KMS-11 (cell line): ENCODE measurements around the gene CAMSAP1.

ENCODE experiments used
- H2AFZ ChIP-seq: fragments of 200-600 bp; sonication (generic); 2 replicates; pipeline ENCODE4 v1.6.1; 2016; ENCODE audit warnings: antibody characterized with exemption, mixed run types, low read depth
- H3K27ac ChIP-seq: fragments of 200-600 bp; sonication (generic); 2 replicates; pipeline ENCODE4 v1.6.1; 2016; ENCODE audit warnings: mild to moderate bottlenecking, mixed run types
- H3K27me3 ChIP-seq: fragments of 200-600 bp; sonication (generic); 2 replicates; pipeline ENCODE4 v1.6.1; 2017; ENCODE audit warnings: mild to moderate bottlenecking, low read depth, mixed run types, moderate library complexity; ENCODE audit not compliant: insufficient read depth
- H3K36me3 ChIP-seq: fragments of 200-600 bp; sonication (generic); 2 replicates; pipeline ENCODE4 v1.6.1; 2017; ENCODE audit warnings: mild to moderate bottlenecking, mixed run types; ENCODE audit not compliant: insufficient read depth
- H3K4me1 ChIP-seq: fragments of 200-600 bp; sonication (generic); 2 replicates; pipeline ENCODE4 v1.6.1; 2016; ENCODE audit warnings: mild to moderate bottlenecking, low read depth, mixed run types; ENCODE audit not compliant: poor library complexity, severe bottlenecking
- H3K4me2 ChIP-seq: fragments of 200-600 bp; sonication (generic); 2 replicates; pipeline ENCODE4 v1.7.0; 2016; ENCODE audit warnings: mild to moderate bottlenecking, mixed run types
- H3K4me3 ChIP-seq: fragments of 200-600 bp; sonication (generic); IDR thresholded peaks from 2 replicates; pipeline ENCODE4 v1.6.1; 2017; ENCODE audit warnings: low read depth, low read length, mixed read lengths; ENCODE audit not compliant: insufficient read depth
- H3K79me2 ChIP-seq: fragments of 200-600 bp; sonication (generic); 2 replicates; pipeline ENCODE4 v1.6.1; 2016; ENCODE audit warnings: low read depth, mixed run types; ENCODE audit not compliant: insufficient read depth
- H3K9ac ChIP-seq: fragments of 200-600 bp; sonication (generic); 2 replicates; pipeline ENCODE4 v1.6.1; 2016; ENCODE audit warnings: mild to moderate bottlenecking, mixed run types
- H4K20me1 ChIP-seq: fragments of 200-600 bp; sonication (generic); 2 replicates; pipeline ENCODE4 v1.6.1; 2016; ENCODE audit warnings: mild to moderate bottlenecking, mixed run types; ENCODE audit not compliant: insufficient read depth
- CTCF ChIP-seq: fragments of 200-600 bp; sonication (generic); conservative IDR thresholded peaks from 2 replicates; pipeline ENCODE4 v1.6.1; 2017; ENCODE audit warnings: low read depth, mild to moderate bottlenecking, antibody characterized with exemption, low read length, moderate library complexity, mixed read lengths

Gene CAMSAP1

DNA sequence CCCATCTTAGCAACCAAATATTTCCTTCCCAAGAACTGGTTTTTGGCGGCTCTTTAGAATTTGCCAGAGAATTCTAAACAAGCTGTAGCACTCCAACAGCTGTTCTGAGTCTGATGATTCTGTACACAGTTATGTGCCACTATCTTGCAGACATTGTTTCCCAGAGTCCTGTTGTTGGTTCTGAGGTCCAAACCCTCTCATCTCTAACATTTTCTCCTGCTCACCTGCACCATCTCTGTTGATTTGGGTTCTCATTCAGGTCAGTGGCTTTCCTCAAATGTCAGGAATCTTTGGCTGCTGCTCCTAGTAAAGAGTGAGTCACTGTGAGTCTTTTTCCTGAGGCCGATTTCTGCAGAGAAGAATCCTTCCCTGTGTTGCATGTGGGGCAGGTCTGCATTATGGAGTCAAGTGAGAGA, 50.0 kb downstream of the CAMSAP1 start:
- Histone ChIP-seq H3K27ac (no peak overlapping the region), H3K4me3 (no peak overlapping the region), H2AFZ (no peak overlapping the region), H3K79me2 (no peaks in the 10 kb centered on the region), H3K27me3 (no peaks in the 10 kb centered on the region), H3K36me3 (no peaks in the 10 kb centered on the region), H3K4me2 (no peak overlapping the region), H4K20me1 (no peaks in the 10 kb centered on the region), H3K4me1 (no peaks in the 10 kb centered on the region), H3K9ac (no peak overlapping the region)
- no peak for TF ChIP-seq CTCF

- TF ChIP-seq CTCF: no peak
- Histone ChIP-seq H2AFZ (no peak overlapping the region), H3K27me3 (no peaks in the 10 kb centered on the region), H3K79me2 (no peaks in the 10 kb centered on the region), H3K4me1 (no peaks in the 10 kb centered on the region), H3K4me3 (no peak overlapping the region), H3K36me3 (no peaks in the 10 kb centered on the region), H3K27ac (no peak overlapping the region), H3K9ac (no peak overlapping the region), H4K20me1 (no peaks in the 10 kb centered on the region), H3K4me2 (no peak overlapping the region)
Measured at GRCh38 chr9:135851748-135852147, 55.6 kb downstream of the CAMSAP1 start.

DNA sequence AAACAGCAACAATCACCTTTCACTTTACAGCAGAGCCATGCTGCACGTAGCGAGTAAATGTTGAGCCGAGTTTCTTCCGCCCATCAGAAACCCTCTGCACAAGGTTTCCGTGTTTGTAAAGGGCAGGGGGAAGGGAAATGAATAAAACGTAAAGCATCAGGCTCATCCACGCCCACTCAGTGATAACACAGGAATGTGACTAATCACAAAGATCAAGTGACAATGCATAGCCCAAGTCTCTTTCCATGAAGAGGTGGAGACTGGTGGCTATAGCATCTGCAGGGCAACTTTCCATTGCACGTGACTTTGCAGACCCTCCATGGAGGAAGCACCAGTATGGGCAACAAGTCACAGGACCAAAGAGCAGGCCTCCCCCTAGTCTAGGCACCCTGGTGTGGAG, 56.6 kb downstream of the CAMSAP1 start:
- Histone ChIP-seq H3K4me1 (no peaks in the 10 kb centered on the region), H2AFZ (no peak overlapping the region), H3K36me3 (no peaks in the 10 kb centered on the region), H3K9ac (no peak overlapping the region), H3K27ac (no peak overlapping the region), H3K27me3 (no peaks in the 10 kb centered on the region), H3K4me3 (no peak overlapping the region), H3K4me2 (no peak overlapping the region), H3K79me2 (no peaks in the 10 kb centered on the region), H4K20me1 (no peaks in the 10 kb centered on the region)
- TF ChIP-seq CTCF: no peak

- no peaks in the 10 kb centered on the region for H3K79me2 ChIP-seq
Measured at GRCh38 chr9:135849181-135849580, 58.2 kb downstream of the CAMSAP1 start.

More at GRCh38 chr9:135849181-135849580, 58.2 kb downstream of the CAMSAP1 start:
- no peak overlapping the region for H3K4me2 ChIP-seq
- no peak for TF ChIP-seq CTCF
- no peaks in the 10 kb centered on the region for H3K27me3 ChIP-seq
- H3K36me3 ChIP-seq: no peaks in the 10 kb centered on the region
- no peak overlapping the region for H3K9ac ChIP-seq
- no peak overlapping the region for H2AFZ ChIP-seq
- no peak overlapping the region for H3K4me3 ChIP-seq
- H3K4me1 ChIP-seq: no peaks in the 10 kb centered on the region
- no peaks in the 10 kb centered on the region for H4K20me1 ChIP-seq
- no peak overlapping the region for H3K27ac ChIP-seq
